Esophagus (tissue), 2 donors: Measurements from ENCODE around the gene SH3TC1. TPM values are rescaled to one million over a fixed set of nuclear protein-coding genes. Genes with fewer than 3 reads are reported as not detected.

Experiments used
- H3K27ac ChIP-seq, 2 donors: one replicate each; pipeline ENCODE4 v1.5.1; 2013; ENCODE audit warnings: low read depth in 2 of 2, mild to moderate bottlenecking in 2 of 2, inconsistent platforms in 1 of 2, low read length in 1 of 2, moderate library complexity in 1 of 2
- H3K27me3 ChIP-seq, 2 donors: one replicate each; pipeline ENCODE4 v1.6.1; 2013; ENCODE audit warnings: low read length in 2 of 2, control low read depth in 1 of 2, mild to moderate bottlenecking in 1 of 2; ENCODE audit not compliant: insufficient read depth in 2 of 2, control insufficient read depth in 1 of 2
- H3K36me3 ChIP-seq, 2 donors: one replicate each; pipeline ENCODE4 v1.6.1; 2013; ENCODE audit warnings: low read length in 1 of 2; ENCODE audit not compliant: control insufficient read depth in 2 of 2, insufficient read depth in 2 of 2
- H3K4me1 ChIP-seq, 2 donors: one replicate each; pipeline ENCODE4 v1.6.1; 2013; ENCODE audit warnings: low read length in 1 of 2; ENCODE audit not compliant: control insufficient read depth in 2 of 2, insufficient read depth in 2 of 2
- H3K4me3 ChIP-seq, 2 donors: one replicate each; pipeline ENCODE4 v1.5.1; 2013; ENCODE audit warnings: low read length in 2 of 2, mild to moderate bottlenecking in 2 of 2, low read depth in 1 of 2, moderate library complexity in 1 of 2
- H3K9me3 ChIP-seq, 2 donors: one replicate each; pipeline ENCODE4 v1.6.1; 2013; ENCODE audit warnings: mild to moderate bottlenecking in 2 of 2, low read depth in 1 of 2, low read length in 1 of 2, moderate library complexity in 1 of 2; ENCODE audit not compliant: control insufficient read depth in 2 of 2, insufficient read depth in 1 of 2
- WGBS, 2 donors: extraction: QIAGEN DNeasy Blood & Tissue Kit; methylation state at CpG; one replicate each; pipeline ENCODE4 v1.1.7; 2013; 5-methylcytosine and 5-hydroxymethylcytosine counted together
- polyA plus RNA-seq, 2 donors: library from polyadenylated mRNA; stranded (reverse); fragments of 200-250 nt; gene quantifications; one replicate each; pipeline ENCODE4 v1.2.3, GENCODE V29; 2013
- donor health status: healthy with polysubstance abuse.
- donor health status: Bipolar disorder and iron deficiency.

The SH3TC1 gene
- polyA plus RNA-seq, 2 donors, result 18.0 to 19.2 TPM

DNA sequence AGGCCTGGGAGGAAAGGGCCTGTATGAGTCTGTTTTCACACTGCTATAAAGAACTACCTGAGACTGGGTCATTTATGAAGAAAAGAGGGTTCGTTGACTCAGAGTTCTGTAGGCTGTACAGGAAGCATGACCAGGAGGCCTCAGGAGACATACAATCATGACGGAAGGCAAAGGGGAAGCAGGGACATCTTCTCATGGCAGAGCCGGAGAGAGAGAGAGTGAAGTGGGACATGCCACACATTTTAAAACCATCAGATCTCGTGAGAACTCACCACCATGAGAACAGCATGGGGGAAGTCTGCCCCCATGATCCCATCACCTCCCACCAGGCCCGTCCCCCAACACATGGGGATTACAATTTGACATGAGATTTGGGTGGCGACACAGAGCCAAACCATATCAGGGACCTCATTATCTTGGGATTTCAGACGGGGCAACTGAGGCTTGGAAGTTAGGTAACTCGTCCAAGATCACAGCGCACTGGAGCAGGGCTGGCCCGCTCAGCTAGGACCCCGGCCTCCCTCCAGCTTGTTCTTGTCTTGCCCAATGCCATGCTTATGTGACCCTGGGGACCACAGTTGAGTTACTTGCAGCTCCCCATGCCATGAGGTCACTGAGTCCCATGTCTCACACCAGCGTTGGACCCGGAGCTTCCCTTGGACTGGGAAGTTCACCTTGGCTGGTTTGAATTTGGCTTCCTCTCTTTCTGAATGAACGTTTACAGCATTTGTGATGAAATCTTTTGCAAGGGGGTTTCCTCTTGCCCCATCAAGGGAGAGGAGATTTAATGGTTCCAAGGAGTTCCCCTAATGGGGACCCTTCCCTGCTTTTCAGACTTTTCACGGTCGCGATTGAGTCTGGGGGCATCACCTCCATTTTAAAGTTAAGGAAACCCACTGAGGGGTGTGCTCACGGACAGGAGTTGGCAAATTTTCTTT, 88.5 kb downstream of the SH3TC1 start:
- Histone ChIP-seq H3K36me3 (no peaks in the 10 kb centered on the region), H3K9me3 (no peaks in the 10 kb centered on the region), H3K27ac (no peak overlapping the region), H3K4me3 (no peak overlapping the region), H3K27me3 (no peaks in the 10 kb centered on the region), H3K4me1 (peaks cover 0 to 2% of the 10 kb centered on the region in 2 donors)
- 87% methylated on average over 18 of the region's 18 CpGs for WGBS, 2 donors

DNA sequence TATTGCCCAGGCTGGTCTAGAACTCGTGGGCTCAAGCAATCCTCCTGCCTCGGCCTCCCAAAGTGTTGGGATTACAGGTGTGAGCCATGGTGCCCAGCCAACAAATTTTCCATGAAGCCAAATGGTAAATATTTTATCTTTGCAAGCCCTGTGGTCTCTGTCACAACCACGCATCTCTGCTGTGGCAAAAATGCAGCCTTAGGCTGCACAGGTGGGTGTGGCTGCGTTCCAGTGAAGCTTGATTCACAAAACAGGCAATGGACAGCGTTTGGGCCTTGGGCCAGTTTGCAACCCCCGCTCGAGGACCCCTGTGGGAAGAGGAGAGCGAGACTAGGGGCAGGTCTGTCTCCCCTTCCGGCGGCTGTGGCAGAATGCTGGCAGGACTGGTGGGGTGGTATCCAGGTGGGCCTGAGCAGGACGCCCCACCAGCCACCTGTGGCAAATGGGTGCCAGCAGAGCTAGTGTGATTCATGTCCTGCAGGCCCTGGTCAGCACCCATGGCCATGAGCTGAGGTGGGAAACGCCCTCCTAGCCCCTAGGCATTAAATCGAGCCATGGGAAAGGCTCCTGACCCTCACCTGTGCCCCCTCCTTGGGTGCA, 90.2 kb downstream of the SH3TC1 start:
- no peaks in the 10 kb centered on the region for H3K27me3 ChIP-seq
- H3K36me3 ChIP-seq, result no peaks in the 10 kb centered on the region
- H3K4me3 ChIP-seq, result no peak overlapping the region
- no peaks in the 10 kb centered on the region for H3K9me3 ChIP-seq
- WGBS, 2 donors, result 62 to 67% methylated on average over 13 of the region's 13 CpGs
- H3K27ac ChIP-seq, result no peak overlapping the region
- H3K4me1 ChIP-seq, result peaks cover 0 to 2% of the 10 kb centered on the region in 2 donors

DNA sequence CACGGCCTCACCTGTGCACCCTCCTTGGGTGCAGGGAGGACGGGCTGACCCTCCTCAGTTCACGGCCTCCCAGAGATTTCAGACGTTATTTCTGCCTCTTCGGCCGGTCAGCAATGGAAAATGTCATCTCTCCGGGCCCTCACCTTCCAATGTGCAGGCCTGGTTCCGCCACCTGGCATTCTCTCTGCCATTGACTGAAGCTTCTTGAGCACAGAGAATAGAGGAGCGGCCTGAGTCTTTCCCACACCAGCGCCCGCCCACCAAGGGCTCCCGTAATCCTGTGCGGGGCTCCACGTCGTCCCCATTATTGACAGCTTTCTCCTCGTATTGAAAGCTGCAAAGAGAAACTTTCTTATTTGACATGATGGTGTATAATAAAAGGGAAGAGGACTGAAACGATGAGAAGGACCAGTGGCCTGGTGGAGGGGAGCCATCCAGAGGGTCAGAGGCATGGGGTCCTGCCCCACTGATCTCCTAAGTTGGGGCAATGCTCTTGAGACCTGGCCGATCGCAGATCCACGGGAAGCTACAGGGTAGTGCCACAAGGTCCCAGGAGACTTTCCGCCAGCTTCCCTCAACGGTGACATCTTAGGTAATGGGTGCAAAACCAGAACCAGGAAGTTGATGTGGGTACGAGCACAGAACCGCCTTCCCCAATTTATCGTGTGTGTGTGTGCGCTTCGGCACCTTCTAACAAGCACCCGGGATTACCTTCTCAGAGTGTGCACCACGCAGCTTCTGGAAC, 91.0 kb downstream of the SH3TC1 start:
- 83 to 87% methylated on average over 29 of the region's 29 CpGs for WGBS, 2 donors

DNA sequence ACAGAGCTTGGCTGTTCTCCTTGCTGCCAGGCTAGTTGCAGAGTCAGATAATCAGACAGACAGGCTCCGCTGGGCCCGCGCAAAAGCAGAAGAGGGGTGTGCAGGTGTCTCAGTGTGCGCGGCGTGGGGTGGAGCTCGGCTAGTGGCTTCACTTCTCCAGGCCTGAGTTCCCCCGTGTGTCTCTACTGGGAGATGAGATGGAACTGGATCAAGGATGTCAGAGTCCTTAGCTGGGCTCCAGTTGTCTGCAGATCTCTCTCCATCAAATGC, 91.5 kb downstream of the SH3TC1 start:
- Histone ChIP-seq H3K4me1 (peaks cover 0 to 2% of the 10 kb centered on the region in 2 donors), H3K27ac (no peak overlapping the region), H3K36me3 (no peaks in the 10 kb centered on the region), H3K4me3 (no peak overlapping the region), H3K9me3 (no peaks in the 10 kb centered on the region), H3K27me3 (no peaks in the 10 kb centered on the region)
- WGBS, 2 donors, result 84 to 88% methylated on average over 8 of the region's 8 CpGs

More for the DNA sequence above, 91.0 kb downstream of the SH3TC1 start:
- H3K4me1 ChIP-seq, result peaks cover 0 to 2% of the 10 kb centered on the region in 2 donors
- no peak overlapping the region for H3K27ac ChIP-seq
- no peaks in the 10 kb centered on the region for H3K27me3 ChIP-seq
- no peak overlapping the region for H3K4me3 ChIP-seq
- H3K9me3 ChIP-seq, result no peaks in the 10 kb centered on the region
- H3K36me3 ChIP-seq, result no peaks in the 10 kb centered on the region

Other genes with a start within 250 kb of the SH3TC1 start
- 10 to 100 TPM; 12.4 to 14.4 TPM for gene ABLIM2, start 40.5 kb upstream of the SH3TC1 start, polyA plus RNA-seq
- gene HTRA3, start 70.5 kb downstream of the SH3TC1 start, polyA plus RNA-seq, result 1 to 10 TPM; 1.4 to 3.4 TPM
- gene ACOX3, start 241.4 kb downstream of the SH3TC1 start, polyA plus RNA-seq, result 10 to 100 TPM; 31.8 to 36.1 TPM
- 10 to 100 TPM; 15.6 to 17.2 TPM for gene TRMT44, start 241.5 kb downstream of the SH3TC1 start, polyA plus RNA-seq